Colonic mucosa (tissue), 4 donors: ENCODE data around the gene CDH5. TPM values are rescaled to one million over a fixed set of nuclear protein-coding genes. Genes with fewer than 3 reads are reported as not detected.

ENCODE experiments used
- DNase-seq: peaks from one replicate; pipeline ENCODE4 v3.0.0-alpha.2; 2020
- H3K27ac ChIP-seq: fragments of 200-600 bp; one replicate; pipeline ENCODE4 v1.8.0; 2021
- H3K27me3 ChIP-seq: fragments of 200-600 bp; one replicate; pipeline ENCODE4 v1.8.0; 2021
- H3K36me3 ChIP-seq: fragments of 200-600 bp; one replicate; pipeline ENCODE4 v1.8.0; 2021
- H3K4me1 ChIP-seq: fragments of 200-600 bp; one replicate; pipeline ENCODE4 v1.8.0; 2021; ENCODE audit warnings: mild to moderate bottlenecking
- H3K4me3 ChIP-seq: fragments of 200-600 bp; one replicate; pipeline ENCODE4 v1.8.0; 2021
- H3K9ac ChIP-seq, 2 donors: one replicate each; pipeline ENCODE4 v1.7.0; 2013; ENCODE audit warnings: control low read depth in 2 of 2, low read depth in 2 of 2, low read length in 2 of 2
- H3K9me3 ChIP-seq: fragments of 200-600 bp; one replicate; pipeline ENCODE4 v1.8.0; 2021
- intact Hi-C: fragments of 100-400 bp; cut with DNase I; formaldehyde crosslinking; loops from one replicate; pipeline ENCODE4 v1.14.1; 2022
- total RNA-seq, 2 donors: library from RNA; stranded (reverse); fragmentation: NEBNext Ultra II Directional in 1 of 2; extraction: Animal tissue kit (Norgen Biotek cat#: 25700) in 1 of 2; gene quantifications; one replicate each; pipeline ENCODE4 v1.2.1, GENCODE V29; 2021
- TF ChIP-seq, protein P1 (sequence below): fragments of 200-600 bp; IDR thresholded peaks from one replicate; pipeline ENCODE4 v1.8.0; 2022; ENCODE audit warnings: antibody characterized with exemption, mild to moderate bottlenecking
- donor health status: healthy.
- donor health status: DM: no; HTN: no; CAD: no.
- donor health status: DM: no; HTN: no; CAD: no.

The CDH5 gene
- total RNA-seq, 2 donors from 2014 or later: 4.4 to 15.2 TPM

DNA sequence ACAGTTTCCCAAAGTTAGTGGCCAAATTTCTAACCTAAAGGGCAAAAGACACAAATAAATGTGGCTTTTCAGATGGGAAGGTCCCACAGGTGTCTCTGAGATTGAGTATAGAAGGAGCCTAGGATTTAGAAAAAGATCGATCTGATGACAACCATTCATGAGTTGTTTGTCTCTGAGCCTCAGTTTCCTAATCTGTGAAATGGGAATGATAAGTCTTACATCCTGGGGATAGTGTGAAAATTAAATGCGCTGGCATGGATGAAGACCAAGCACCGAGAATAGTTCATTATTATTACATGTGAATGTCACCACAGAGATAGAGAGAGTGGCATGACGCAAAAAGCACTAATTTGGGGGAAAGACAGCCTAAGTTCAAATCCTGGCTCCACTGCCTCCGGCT is 7.2 kb downstream of the CDH5 start:
- no peaks in the 10 kb centered on the region for H3K27me3 ChIP-seq

DNA sequence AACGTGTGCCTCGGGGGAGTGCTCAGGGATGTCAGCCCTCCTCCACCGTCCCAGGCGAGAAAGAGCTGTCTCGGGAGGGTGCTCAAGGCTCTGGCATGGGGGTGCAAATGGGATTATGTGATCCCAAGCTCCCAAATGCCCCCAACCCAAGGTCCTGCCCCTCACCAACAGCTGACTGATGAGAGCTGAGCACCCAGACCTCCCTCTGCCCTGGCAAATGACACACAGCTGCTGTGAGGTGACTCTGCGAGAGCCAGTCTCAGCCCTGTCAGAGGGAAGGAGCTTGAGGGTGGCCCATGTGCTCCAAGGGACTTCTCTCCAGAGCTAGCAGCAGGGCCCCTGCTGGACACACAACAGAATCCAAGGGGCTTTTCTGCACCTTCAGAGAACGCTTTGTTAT is 7.7 kb downstream of the CDH5 start:
- Histone ChIP-seq H3K27me3 (no peaks in the 10 kb centered on the region), H3K36me3 (no peaks in the 10 kb centered on the region), H3K9ac (no peak overlapping the region), H3K4me1 (no peaks in the 10 kb centered on the region), H3K27ac (no peak overlapping the region), H3K4me3 (no peak overlapping the region), H3K9me3 (no peaks in the 10 kb centered on the region)
- TF ChIP-seq, protein P1, sequence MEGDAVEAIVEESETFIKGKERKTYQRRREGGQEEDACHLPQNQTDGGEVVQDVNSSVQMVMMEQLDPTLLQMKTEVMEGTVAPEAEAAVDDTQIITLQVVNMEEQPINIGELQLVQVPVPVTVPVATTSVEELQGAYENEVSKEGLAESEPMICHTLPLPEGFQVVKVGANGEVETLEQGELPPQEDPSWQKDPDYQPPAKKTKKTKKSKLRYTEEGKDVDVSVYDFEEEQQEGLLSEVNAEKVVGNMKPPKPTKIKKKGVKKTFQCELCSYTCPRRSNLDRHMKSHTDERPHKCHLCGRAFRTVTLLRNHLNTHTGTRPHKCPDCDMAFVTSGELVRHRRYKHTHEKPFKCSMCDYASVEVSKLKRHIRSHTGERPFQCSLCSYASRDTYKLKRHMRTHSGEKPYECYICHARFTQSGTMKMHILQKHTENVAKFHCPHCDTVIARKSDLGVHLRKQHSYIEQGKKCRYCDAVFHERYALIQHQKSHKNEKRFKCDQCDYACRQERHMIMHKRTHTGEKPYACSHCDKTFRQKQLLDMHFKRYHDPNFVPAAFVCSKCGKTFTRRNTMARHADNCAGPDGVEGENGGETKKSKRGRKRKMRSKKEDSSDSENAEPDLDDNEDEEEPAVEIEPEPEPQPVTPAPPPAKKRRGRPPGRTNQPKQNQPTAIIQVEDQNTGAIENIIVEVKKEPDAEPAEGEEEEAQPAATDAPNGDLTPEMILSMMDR: no peak
- intact Hi-C loops: no loop called here
- DNase-seq: no peak

More for the DNA sequence above, 7.2 kb downstream of the CDH5 start:
- no peaks in the 10 kb centered on the region for H3K36me3 ChIP-seq
- no peaks in the 10 kb centered on the region for H3K9me3 ChIP-seq
- H3K27ac ChIP-seq: no peak overlapping the region
- H3K4me3 ChIP-seq: no peak overlapping the region
- no peak overlapping the region for H3K9ac ChIP-seq
- DNase-seq: no peak
- no peaks in the 10 kb centered on the region for H3K4me1 ChIP-seq
- TF ChIP-seq, protein P1: no peak
- intact Hi-C loops: no loop called here

DNA sequence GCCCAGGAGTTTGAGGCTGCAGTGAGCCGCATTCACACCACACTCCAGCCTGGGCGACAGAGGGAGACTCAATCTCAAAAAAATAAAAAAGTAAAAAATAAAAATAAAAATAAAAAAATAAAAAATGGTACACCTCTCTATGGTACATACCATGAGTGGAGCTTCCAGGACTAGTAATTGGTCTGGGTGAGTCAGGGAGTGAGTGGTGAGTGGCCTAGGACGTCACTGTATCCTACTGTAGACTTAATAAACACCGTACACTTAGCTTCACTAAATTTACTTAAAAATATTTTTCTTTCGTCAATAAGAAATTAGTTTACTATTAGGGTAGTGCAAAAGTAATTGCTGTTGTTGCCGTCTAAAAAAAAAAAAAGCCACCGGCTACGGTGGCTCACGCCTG is 9.0 kb downstream of the CDH5 start:
- H3K36me3 ChIP-seq: no peaks in the 10 kb centered on the region
- no peaks in the 10 kb centered on the region for H3K4me1 ChIP-seq
- H3K27me3 ChIP-seq: no peaks in the 10 kb centered on the region
- H3K4me3 ChIP-seq: no peak overlapping the region
- no peak overlapping the region for H3K27ac ChIP-seq
- DNase-seq: no peak
- H3K9me3 ChIP-seq: no peaks in the 10 kb centered on the region
- intact Hi-C loops: no loop called here
- no peak overlapping the region for H3K9ac ChIP-seq
- TF ChIP-seq, protein P1: no peak

DNA sequence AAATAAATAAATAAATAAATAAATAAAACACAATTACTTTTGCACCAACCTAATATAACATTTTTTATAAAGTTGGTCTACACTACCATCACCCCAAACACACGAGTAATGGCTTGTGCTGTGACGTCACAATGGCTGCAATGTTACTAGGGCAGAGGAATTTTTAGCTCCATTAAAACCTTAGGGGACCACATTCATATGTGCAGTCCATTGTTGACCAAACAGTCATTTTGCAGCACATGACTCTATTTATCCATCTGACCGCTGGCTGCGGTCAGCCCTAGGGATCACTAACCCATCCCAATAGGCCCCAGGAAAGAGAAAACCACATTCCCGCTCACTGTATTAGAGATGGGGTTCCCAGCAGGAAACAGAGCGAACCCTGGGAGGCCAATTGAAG is 9.6 kb downstream of the CDH5 start:
- no peaks in the 10 kb centered on the region for H3K36me3 ChIP-seq
- H3K4me1 ChIP-seq: no peaks in the 10 kb centered on the region
- H3K27me3 ChIP-seq: no peaks in the 10 kb centered on the region
- DNase-seq: no peak
- no peak overlapping the region for H3K9ac ChIP-seq
- no peak overlapping the region for H3K4me3 ChIP-seq
- TF ChIP-seq, protein P1: no peak
- H3K9me3 ChIP-seq: no peaks in the 10 kb centered on the region
- intact Hi-C loops: no loop called here
- no peak overlapping the region for H3K27ac ChIP-seq

DNA sequence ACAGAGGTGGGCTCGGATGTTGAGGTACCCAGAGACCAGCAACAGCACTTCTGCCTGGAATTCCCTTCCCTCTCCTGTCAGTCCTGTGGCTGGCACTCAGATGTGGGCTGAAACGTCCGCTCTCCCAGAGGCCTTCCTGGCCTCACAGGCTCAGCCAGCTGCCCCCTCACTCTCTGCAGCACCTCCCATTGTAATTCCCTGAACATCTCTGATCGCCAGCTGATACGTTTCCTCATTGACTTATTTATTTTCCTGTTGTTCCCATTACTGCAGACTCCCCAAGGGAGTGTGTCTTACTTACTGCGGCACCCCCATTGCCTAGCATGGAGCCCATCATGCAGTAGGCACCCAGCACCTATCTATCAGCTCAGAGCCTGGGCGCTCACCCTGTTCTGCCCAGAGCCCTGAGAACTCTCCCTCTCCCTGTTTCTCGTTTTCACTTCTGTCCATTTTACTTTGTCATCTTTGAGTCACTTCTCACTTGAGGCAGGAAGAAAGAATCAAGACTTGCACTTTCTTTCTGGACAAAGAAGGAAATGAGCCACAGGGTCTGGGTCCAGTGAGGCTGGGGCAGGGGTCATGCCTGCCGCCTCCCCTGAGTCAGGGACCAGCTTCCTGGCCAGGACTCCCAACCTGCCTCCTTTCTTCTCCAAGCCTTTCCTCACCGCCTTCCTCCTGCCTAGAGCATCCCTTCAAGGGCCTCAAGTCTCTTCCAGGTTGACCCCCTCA is 10.2 kb downstream of the CDH5 start:
- TF ChIP-seq, protein P1: no peak
- no peaks in the 10 kb centered on the region for H3K36me3 ChIP-seq
- no peaks in the 10 kb centered on the region for H3K27me3 ChIP-seq
- intact Hi-C loops: no loop called here
- H3K4me3 ChIP-seq: no peak overlapping the region
- H3K4me1 ChIP-seq: no peaks in the 10 kb centered on the region
- no peak for DNase-seq
- H3K27ac ChIP-seq: no peak overlapping the region
- H3K9me3 ChIP-seq: no peaks in the 10 kb centered on the region
- no peak overlapping the region for H3K9ac ChIP-seq
